ENCODE data around the gene SRCIN1. TPM values are rescaled to one million over a fixed set of nuclear protein-coding genes. Genes with fewer than 3 reads are reported as not detected.

The SRCIN1 gene
- total RNA-seq, 1 experiment from 2014 or later, result 6.9 TPM

GRCh38 chr17:38653679-38654078 is 47.9 kb upstream of the SRCIN1 start:
- no peaks in the 10 kb centered on the region for H3K79me2 ChIP-seq (ENCODE audit: insufficient read depth, low read length)
- H2BK15ac ChIP-seq (ENCODE audit: low read depth, low read length), result no peak overlapping the region
- no peak overlapping the region for H3K27ac ChIP-seq (ENCODE audit: insufficient read length, low read depth, low read length)
- no peaks in the 10 kb centered on the region for H3K79me1 ChIP-seq (ENCODE audit: insufficient read depth, low read depth, low read length, poor library complexity, severe bottlenecking)
- peaks cover 25% of the 10 kb centered on the region for H3K27me3 Mint-ChIP-seq (ENCODE audit: low read depth)
- no peak overlapping the region for H4K91ac ChIP-seq (ENCODE audit: insufficient read length, low read depth, low read length)
- H4K5ac ChIP-seq (ENCODE audit: insufficient read length, low read depth, low read length), result no peak overlapping the region
- no peak overlapping the region for H3K27ac Mint-ChIP-seq
- H3K9me3 ChIP-seq (ENCODE audit: control insufficient read depth, low read depth, low read length), result no peaks in the 10 kb centered on the region
- H3K4ac ChIP-seq (ENCODE audit: low read depth, low read length), result no peak overlapping the region
- no peaks in the 10 kb centered on the region for H3K27me3 ChIP-seq (ENCODE audit: insufficient read depth, low read length)
- H2BK5ac ChIP-seq (ENCODE audit: insufficient read length, low read length), result no peak overlapping the region
- H2BK20ac ChIP-seq (ENCODE audit: low read depth, low read length, poor library complexity, severe bottlenecking), result no peak overlapping the region
- H2BK12ac ChIP-seq (ENCODE audit: insufficient read length, low read depth, low read length), result no peak overlapping the region
- DNase-seq, result no peak
- no peak overlapping the region for H3K56ac ChIP-seq (ENCODE audit: insufficient read length, low read depth, low read length)
- H2AK5ac ChIP-seq (ENCODE audit: insufficient read length, low read length), result no peak overlapping the region
- H3K23ac ChIP-seq (ENCODE audit: insufficient read length, low read depth, low read length), result no peak overlapping the region
- H2AFZ ChIP-seq (ENCODE audit: low read length), result no peak overlapping the region
- H4K8ac ChIP-seq (replicated peaks; ENCODE audit: insufficient read length, low read depth, low read length), result no peak overlapping the region
- no peak overlapping the region for H3K9ac ChIP-seq (ENCODE audit: extremely low read depth, insufficient read length, low read length)
- H3K18ac ChIP-seq (ENCODE audit: insufficient read length, low read depth, low read length), result no peak overlapping the region
- H3K4me1 ChIP-seq (ENCODE audit: insufficient read depth, low read length), result no peaks in the 10 kb centered on the region; the same call in 1 of the 2 replicates
- peaks cover 22 to 29% of the 10 kb centered on the region in 2 experiments for H3K4me1 Mint-ChIP-seq
- H3K4me3 Mint-ChIP-seq, result no peak overlapping the region
- H2BK120ac ChIP-seq (ENCODE audit: low read depth, low read length, poor library complexity, severe bottlenecking), result no peak overlapping the region
- H3K9me3 Mint-ChIP-seq, result no peaks in the 10 kb centered on the region
- no peaks in the 10 kb centered on the region; a peak in 1 of 7 replicates for H3K36me3 Mint-ChIP-seq (ENCODE audit: insufficient read depth in 1 of 3, low read depth in 3 of 3)
- H3K4me2 ChIP-seq (ENCODE audit: insufficient read depth, insufficient read length, low read length), result no peak overlapping the region
- WGBS (ENCODE audit: extremely low coverage, insufficient read length, low lambda C conversion rate), result no CpG with 5 or more reads among the region's 5 CpGs
- H3K23me2 ChIP-seq (ENCODE audit: insufficient read length, low read depth, low read length, poor library complexity, severe bottlenecking), result no peaks in the 10 kb centered on the region
- H3K14ac ChIP-seq (ENCODE audit: insufficient read depth, low read length), result no peak overlapping the region
- no peak for TF ChIP-seq CTCF (conservative IDR thresholded peaks at IDR 0.05)
- H4K20me1 ChIP-seq (ENCODE audit: control insufficient read depth, insufficient read depth, insufficient read length), result no peaks in the 10 kb centered on the region
- no peak overlapping the region for H3T11ph ChIP-seq (ENCODE audit: low read length)

All from H9 (cell line).